ENCODE results near the gene RNF167. TPM values are rescaled to one million over a fixed set of nuclear protein-coding genes. Genes with fewer than 3 reads are reported as not detected.

RNF167 gene
- total and polyA plus RNA-seq, 2 of the 13 experiments (the other 11 are each of a cell fraction or from before 2014, with no cell fraction given) = 44.1 to 45.4 TPM

- TF ChIP-seq, protein P1, sequence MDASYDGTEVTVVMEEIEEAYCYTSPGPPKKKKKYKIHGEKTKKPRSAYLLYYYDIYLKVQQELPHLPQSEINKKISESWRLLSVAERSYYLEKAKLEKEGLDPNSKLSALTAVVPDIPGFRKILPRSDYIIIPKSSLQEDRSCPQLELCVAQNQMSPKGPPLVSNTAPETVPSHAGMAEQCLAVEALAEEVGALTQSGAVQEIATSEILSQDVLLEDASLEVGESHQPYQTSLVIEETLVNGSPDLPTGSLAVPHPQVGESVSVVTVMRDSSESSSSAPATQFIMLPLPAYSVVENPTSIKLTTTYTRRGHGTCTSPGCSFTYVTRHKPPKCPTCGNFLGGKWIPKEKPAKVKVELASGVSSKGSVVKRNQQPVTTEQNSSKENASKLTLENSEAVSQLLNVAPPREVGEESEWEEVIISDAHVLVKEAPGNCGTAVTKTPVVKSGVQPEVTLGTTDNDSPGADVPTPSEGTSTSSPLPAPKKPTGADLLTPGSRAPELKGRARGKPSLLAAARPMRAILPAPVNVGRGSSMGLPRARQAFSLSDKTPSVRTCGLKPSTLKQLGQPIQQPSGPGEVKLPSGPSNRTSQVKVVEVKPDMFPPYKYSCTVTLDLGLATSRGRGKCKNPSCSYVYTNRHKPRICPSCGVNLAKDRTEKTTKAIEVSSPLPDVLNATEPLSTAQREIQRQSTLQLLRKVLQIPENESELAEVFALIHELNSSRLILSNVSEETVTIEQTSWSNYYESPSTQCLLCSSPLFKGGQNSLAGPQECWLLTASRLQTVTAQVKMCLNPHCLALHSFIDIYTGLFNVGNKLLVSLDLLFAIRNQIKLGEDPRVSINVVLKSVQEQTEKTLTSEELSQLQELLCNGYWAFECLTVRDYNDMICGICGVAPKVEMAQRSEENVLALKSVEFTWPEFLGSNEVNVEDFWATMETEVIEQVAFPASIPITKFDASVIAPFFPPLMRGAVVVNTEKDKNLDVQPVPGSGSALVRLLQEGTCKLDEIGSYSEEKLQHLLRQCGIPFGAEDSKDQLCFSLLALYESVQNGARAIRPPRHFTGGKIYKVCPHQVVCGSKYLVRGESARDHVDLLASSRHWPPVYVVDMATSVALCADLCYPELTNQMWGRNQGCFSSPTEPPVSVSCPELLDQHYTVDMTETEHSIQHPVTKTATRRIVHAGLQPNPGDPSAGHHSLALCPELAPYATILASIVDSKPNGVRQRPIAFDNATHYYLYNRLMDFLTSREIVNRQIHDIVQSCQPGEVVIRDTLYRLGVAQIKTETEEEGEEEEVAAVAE (CRISPR knock-in tag; IDR thresholded peaks at IDR 0.05; ENCODE audit: borderline replicate concordance) = 0 out of 2 replicates have a peak, but pooled peaks have one; percentile 18
- TF ChIP-seq GFI1 (CRISPR knock-in tag; IDR thresholded peaks at IDR 0.05; ENCODE audit: borderline replicate concordance) (no peak), RORA (CRISPR knock-in tag; IDR thresholded peaks at IDR 0.05) (no peak), ZNF550 (CRISPR knock-in tag; IDR thresholded peaks at IDR 0.05; ENCODE audit: borderline replicate concordance) (no peak), ZNF773 (CRISPR knock-in tag; IDR thresholded peaks at IDR 0.05; ENCODE audit: borderline replicate concordance) (no peak), ATRX (CRISPR knock-in tag; IDR thresholded peaks at IDR 0.05; ENCODE audit: borderline replicate concordance) (no peak), HMG20A (CRISPR knock-in tag; IDR thresholded peaks at IDR 0.05; ENCODE audit: borderline replicate concordance) (no peak), BORCS8-MEF2B (CRISPR knock-in tag; IDR thresholded peaks at IDR 0.05) (no peak), TRAFD1 (CRISPR knock-in tag; IDR thresholded peaks at IDR 0.05; ENCODE audit: borderline replicate concordance) (no peak)
- TF ChIP-seq, protein P2, sequence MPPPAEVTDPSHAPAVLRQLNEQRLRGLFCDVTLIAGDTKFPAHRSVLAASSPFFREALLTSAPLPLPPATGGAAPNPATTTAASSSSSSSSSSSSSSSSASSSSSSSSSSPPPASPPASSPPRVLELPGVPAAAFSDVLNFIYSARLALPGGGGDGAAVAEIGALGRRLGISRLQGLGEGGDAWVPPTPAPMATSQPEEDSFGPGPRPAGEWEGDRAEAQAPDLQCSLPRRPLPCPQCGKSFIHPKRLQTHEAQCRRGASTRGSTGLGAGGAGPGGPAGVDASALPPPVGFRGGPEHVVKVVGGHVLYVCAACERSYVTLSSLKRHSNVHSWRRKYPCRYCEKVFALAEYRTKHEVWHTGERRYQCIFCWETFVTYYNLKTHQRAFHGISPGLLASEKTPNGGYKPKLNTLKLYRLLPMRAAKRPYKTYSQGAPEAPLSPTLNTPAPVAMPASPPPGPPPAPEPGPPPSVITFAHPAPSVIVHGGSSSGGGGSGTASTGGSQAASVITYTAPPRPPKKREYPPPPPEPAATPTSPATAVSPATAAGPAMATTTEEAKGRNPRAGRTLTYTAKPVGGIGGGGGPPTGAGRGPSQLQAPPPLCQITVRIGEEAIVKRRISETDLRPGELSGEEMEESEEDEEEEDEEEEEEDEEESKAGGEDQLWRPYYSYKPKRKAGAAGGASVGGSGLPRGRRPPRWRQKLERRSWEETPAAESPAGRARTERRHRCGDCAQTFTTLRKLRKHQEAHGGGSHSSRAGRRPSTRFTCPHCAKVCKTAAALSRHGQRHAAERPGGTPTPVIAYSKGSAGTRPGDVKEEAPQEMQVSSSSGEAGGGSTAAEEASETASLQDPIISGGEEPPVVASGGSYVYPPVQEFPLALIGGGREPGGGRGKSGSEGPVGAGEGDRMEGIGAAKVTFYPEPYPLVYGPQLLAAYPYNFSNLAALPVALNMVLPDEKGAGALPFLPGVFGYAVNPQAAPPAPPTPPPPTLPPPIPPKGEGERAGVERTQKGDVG (CRISPR knock-in tag; IDR thresholded peaks at IDR 0.05; ENCODE audit: borderline replicate concordance) = no peak
- TF ChIP-seq, protein P3, sequence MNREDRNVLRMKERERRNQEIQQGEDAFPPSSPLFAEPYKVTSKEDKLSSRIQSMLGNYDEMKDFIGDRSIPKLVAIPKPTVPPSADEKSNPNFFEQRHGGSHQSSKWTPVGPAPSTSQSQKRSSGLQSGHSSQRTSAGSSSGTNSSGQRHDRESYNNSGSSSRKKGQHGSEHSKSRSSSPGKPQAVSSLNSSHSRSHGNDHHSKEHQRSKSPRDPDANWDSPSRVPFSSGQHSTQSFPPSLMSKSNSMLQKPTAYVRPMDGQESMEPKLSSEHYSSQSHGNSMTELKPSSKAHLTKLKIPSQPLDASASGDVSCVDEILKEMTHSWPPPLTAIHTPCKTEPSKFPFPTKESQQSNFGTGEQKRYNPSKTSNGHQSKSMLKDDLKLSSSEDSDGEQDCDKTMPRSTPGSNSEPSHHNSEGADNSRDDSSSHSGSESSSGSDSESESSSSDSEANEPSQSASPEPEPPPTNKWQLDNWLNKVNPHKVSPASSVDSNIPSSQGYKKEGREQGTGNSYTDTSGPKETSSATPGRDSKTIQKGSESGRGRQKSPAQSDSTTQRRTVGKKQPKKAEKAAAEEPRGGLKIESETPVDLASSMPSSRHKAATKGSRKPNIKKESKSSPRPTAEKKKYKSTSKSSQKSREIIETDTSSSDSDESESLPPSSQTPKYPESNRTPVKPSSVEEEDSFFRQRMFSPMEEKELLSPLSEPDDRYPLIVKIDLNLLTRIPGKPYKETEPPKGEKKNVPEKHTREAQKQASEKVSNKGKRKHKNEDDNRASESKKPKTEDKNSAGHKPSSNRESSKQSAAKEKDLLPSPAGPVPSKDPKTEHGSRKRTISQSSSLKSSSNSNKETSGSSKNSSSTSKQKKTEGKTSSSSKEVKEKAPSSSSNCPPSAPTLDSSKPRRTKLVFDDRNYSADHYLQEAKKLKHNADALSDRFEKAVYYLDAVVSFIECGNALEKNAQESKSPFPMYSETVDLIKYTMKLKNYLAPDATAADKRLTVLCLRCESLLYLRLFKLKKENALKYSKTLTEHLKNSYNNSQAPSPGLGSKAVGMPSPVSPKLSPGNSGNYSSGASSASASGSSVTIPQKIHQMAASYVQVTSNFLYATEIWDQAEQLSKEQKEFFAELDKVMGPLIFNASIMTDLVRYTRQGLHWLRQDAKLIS (CRISPR knock-in tag; IDR thresholded peaks at IDR 0.05) = no peak
These were observed 5.3 kb downstream of the RNF167 start (continued) for GRCh38 chr17:4945176-4945943.

All from HepG2 (cell line).